Esophagus muscularis mucosa (tissue), 4 donors: ENCODE data around the gene KRT74. TPM values are rescaled to one million over a fixed set of nuclear protein-coding genes. Genes with fewer than 3 reads are reported as not detected.

Source experiments
- DNase-seq: peaks from one replicate; pipeline ENCODE4 v3.0.0-alpha.2; 2017; ENCODE audit errors: extremely low spot score
- H3K27ac ChIP-seq, 4 donors: fragments of 200-600 bp; sonication (generic); replicated peaks in 1 of 4; 1 replicate in 3 of 4; 2 replicates in 1 of 4; pipeline ENCODE4 v1.5.1; 2016 to 2019; ENCODE audit warnings: mild to moderate bottlenecking in 1 of 4
- H3K27me3 ChIP-seq, 4 donors: fragments of 200-600 bp; sonication (generic); one replicate each; pipeline versions ENCODE4 v1.5.1 to v1.6.0; 2016 to 2019
- H3K36me3 ChIP-seq, 4 donors: fragments of 200-600 bp; sonication (generic); one replicate each; pipeline ENCODE4 v1.5.1; 2016 to 2019
- H3K4me1 ChIP-seq, 4 donors: fragments of 200-600 bp; sonication (generic); one replicate each; pipeline ENCODE4 v1.5.1; 2016 to 2019
- H3K4me3 ChIP-seq, 4 donors: fragments of 200-600 bp; sonication (generic); 1 replicate in 2 of 4; 2 replicates in 2 of 4; pipeline ENCODE4 v1.5.1; 2016 to 2019; ENCODE audit warnings: mild to moderate bottlenecking in 4 of 4, moderate library complexity in 1 of 4
- H3K9me3 ChIP-seq, 4 donors: fragments of 200-600 bp; sonication (generic); 1 replicate in 3 of 4; 2 replicates in 1 of 4; pipeline ENCODE4 v1.5.1; 2016 to 2019
- CTCF ChIP-seq, 3 experiments: fragments of 200-600 bp in 2 of 3; fragments of 450-650 bp in 1 of 3; sonication (generic) in 2 of 3; IDR thresholded peaks; one replicate each; pipeline ENCODE4 v1.5.1; 2017 to 2019; ENCODE audit warnings: antibody characterized with exemption in 3 of 3, mild to moderate bottlenecking in 2 of 3, moderate library complexity in 1 of 3
- EP300 ChIP-seq: sonication (generic); formaldehyde crosslinking; IDR thresholded peaks from one replicate; pipeline ENCODE4 v1.6.1; 2017; ENCODE audit warnings: antibody characterized with exemption
- POLR2A ChIP-seq: fragments of 450-650 bp; IDR thresholded peaks from one replicate; pipeline ENCODE4 v1.6.1; 2017; ENCODE audit warnings: antibody characterized with exemption, moderate library complexity, mild to moderate bottlenecking, low read depth
- POLR2AphosphoS5 ChIP-seq, 2 donors: sonication (generic); formaldehyde crosslinking; IDR thresholded peaks; one replicate each; pipeline ENCODE4 v1.6.1; 2017; ENCODE audit warnings: antibody characterized with exemption in 2 of 2
- WGBS: methylation state at CpG from one replicate; pipeline ENCODE4 v1.1.5; 2018; 5-methylcytosine and 5-hydroxymethylcytosine counted together
- intact Hi-C: fragments of 100-400 bp; cut with DNase I; formaldehyde crosslinking; loops from one replicate; pipeline ENCODE4 v1.15.1; 2023
- total RNA-seq, 4 donors: library from RNA; depleted of rRNA; stranded (reverse); fragments of >200 nt; gene quantifications; one replicate each; pipeline versions ENCODE4 v1.1.0 to v1.2.1, GENCODE V29; 2016

The KRT74 gene
- total RNA-seq, 4 donors from 2014 or later, result not detected

DNA sequence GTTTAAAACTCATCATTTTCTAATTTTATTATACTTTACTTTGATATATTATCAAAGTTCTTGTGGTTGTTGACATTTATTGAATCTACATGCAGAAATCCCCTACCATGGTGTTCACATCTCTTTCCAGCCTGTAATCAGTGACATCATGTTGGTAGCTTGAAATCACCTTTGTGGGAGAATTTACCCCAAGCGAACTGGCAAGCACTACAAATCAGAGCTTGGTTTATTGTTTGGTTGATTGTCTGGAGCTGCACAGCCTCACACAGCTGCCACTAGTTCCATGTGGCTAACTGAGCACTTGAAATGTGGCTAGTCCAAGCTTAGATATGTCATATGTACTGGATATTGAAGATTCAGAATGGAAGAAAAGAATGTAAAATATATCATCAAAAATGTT is 38.1 kb downstream of the KRT74 start:
- no peak for TF ChIP-seq POLR2A
- TF ChIP-seq POLR2AphosphoS5 (IDR thresholded peaks at IDR 0.05), result no peak
- no peak for TF ChIP-seq EP300
- no peak for TF ChIP-seq CTCF (IDR thresholded peaks at IDR 0.05)
- Histone ChIP-seq H3K27me3 (no peaks in the 10 kb centered on the region), H3K4me3 (no peak overlapping the region), H3K4me1 (peaks cover 0 to 10% (median 5%) of the 10 kb centered on the region in 4 donors), H3K9me3 (no peaks in the 10 kb centered on the region), H3K27ac (no peak overlapping the region), H3K36me3 (no peaks in the 10 kb centered on the region)
- 75% methylated on average over 1 of the region's 1 CpG for WGBS
- no peak for DNase-seq
- intact Hi-C loops, result no loop called here

- Histone ChIP-seq H3K36me3 (no peaks in the 10 kb centered on the region), H3K4me3 (no peak overlapping the region), H3K27me3 (no peaks in the 10 kb centered on the region), H3K27ac (no peak overlapping the region), H3K4me1 (peaks cover 0 to 7% (median 3%) of the 10 kb centered on the region in 4 donors), H3K9me3 (no peaks in the 10 kb centered on the region)
- intact Hi-C loops, result no loop called here
- TF ChIP-seq CTCF (IDR thresholded peaks at IDR 0.05), result no peak
- no peak for TF ChIP-seq POLR2A
- no peak for TF ChIP-seq POLR2AphosphoS5 (IDR thresholded peaks at IDR 0.05)
- TF ChIP-seq EP300, result no peak
- no peak for DNase-seq
- 95% methylated on average over 5 of the region's 5 CpGs for WGBS
Observed at GRCh38 chr12:52534482-52534881, 39.2 kb downstream of the KRT74 start.

- Histone ChIP-seq H3K36me3 (no peaks in the 10 kb centered on the region), H3K27ac (no peak overlapping the region)
- no peak for DNase-seq
Observed at GRCh38 chr12:52533686-52534470, 39.8 kb downstream of the KRT74 start.

GRCh38 chr12:52532636-52533035 is 41.0 kb downstream of the KRT74 start:
- no peak for DNase-seq
- Histone ChIP-seq H3K9me3 (no peaks in the 10 kb centered on the region), H3K27ac (no peak overlapping the region), H3K27me3 (no peaks in the 10 kb centered on the region), H3K4me3 (no peak overlapping the region), H3K4me1 (no peaks in the 10 kb centered on the region), H3K36me3 (no peaks in the 10 kb centered on the region)
- TF ChIP-seq POLR2A (no peak), CTCF (IDR thresholded peaks at IDR 0.05) (no peak), POLR2AphosphoS5 (IDR thresholded peaks at IDR 0.05) (no peak), EP300 (no peak)
- 85% methylated on average over 4 of the region's 4 CpGs for WGBS
- intact Hi-C loops, result no loop called here

More at GRCh38 chr12:52533686-52534470, 39.8 kb downstream of the KRT74 start:
- Histone ChIP-seq H3K27me3 (no peaks in the 10 kb centered on the region), H3K9me3 (no peaks in the 10 kb centered on the region), H3K4me1 (peaks cover 0 to 2% (median under 1%) of the 10 kb centered on the region in 4 donors), H3K4me3 (no peak overlapping the region)
- intact Hi-C loops, result no loop called here
- WGBS, result 66% methylated on average over 7 of the region's 10 CpGs
- no peak for TF ChIP-seq EP300
- no peak for TF ChIP-seq POLR2AphosphoS5 (IDR thresholded peaks at IDR 0.05)
- TF ChIP-seq CTCF (IDR thresholded peaks at IDR 0.05), result no peak
- TF ChIP-seq POLR2A, result no peak
